ENCODE measurements around the gene ZZZ3. TPM values are rescaled to one million over a fixed set of nuclear protein-coding genes. Genes with fewer than 3 reads are reported as not detected.

ZZZ3 gene
- total and polyA plus RNA-seq, 2 of the 13 experiments (the other 11 are each of a cell fraction or from before 2014, with no cell fraction given), result 18.1 to 50.2 TPM

DNA sequence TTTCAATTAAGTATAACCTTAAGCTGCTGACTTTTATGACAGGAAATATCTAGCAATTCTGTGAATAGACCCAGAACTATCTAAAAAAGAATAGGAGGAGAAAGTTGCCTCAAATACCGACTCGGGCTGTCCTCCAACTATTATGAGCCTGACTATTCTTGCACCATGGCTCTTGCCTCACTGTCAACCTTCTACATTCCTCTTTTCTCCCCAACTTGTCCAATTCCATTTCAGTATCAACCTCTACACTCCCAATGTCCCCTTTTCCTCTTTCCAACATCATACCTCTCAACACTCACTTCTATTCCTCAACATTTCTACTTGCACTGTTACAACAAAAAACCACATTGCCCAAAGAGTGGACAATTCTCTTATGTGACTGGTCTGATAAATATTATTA lies 2.3 kb downstream of the ZZZ3 start (continued):
- TF ChIP-seq FUBP1 (CRISPR knock-in tag; IDR thresholded peaks at IDR 0.05; ENCODE audit: borderline replicate concordance) (no peak), MYNN (CRISPR knock-in tag; IDR thresholded peaks at IDR 0.05; ENCODE audit: low read depth) (no peak), CCAR2 (optimal IDR thresholded peaks at IDR 0.05; ENCODE audit: low read depth, low read length) (no peak), ZFX (CRISPR knock-in tag; IDR thresholded peaks at IDR 0.05; ENCODE audit: low read depth) (no peak), ZNF350 (CRISPR knock-in tag; IDR thresholded peaks at IDR 0.05; ENCODE audit: borderline replicate concordance, low read depth) (no peak), ELF3 (CRISPR knock-in tag; IDR thresholded peaks at IDR 0.05) (no peak), NR1H2 (CRISPR knock-in tag; IDR thresholded peaks at IDR 0.05; ENCODE audit: borderline replicate concordance, low read depth) (no peak)
- TF ChIP-seq, protein P1, sequence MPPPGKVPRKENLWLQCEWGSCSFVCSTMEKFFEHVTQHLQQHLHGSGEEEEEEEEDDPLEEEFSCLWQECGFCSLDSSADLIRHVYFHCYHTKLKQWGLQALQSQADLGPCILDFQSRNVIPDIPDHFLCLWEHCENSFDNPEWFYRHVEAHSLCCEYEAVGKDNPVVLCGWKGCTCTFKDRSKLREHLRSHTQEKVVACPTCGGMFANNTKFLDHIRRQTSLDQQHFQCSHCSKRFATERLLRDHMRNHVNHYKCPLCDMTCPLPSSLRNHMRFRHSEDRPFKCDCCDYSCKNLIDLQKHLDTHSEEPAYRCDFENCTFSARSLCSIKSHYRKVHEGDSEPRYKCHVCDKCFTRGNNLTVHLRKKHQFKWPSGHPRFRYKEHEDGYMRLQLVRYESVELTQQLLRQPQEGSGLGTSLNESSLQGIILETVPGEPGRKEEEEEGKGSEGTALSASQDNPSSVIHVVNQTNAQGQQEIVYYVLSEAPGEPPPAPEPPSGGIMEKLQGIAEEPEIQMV (CRISPR knock-in tag; IDR thresholded peaks at IDR 0.05; ENCODE audit: low read depth), result no peak

All from HepG2 (cell line).